Globus pallidus (tissue), 1 donor: ENCODE data around the gene C11orf16.
"Not testable (repeated sequence)": the region's sequence is repeated elsewhere in the genome, so short reads cannot be mapped to it uniquely, and the experiment has no call there.

Experiments
- DNase-seq: peaks from one replicate; pipeline ENCODE4 v3.0.0-alpha.2; 2015; ENCODE audit warnings: low spot score

Gene C11orf16

DNA sequence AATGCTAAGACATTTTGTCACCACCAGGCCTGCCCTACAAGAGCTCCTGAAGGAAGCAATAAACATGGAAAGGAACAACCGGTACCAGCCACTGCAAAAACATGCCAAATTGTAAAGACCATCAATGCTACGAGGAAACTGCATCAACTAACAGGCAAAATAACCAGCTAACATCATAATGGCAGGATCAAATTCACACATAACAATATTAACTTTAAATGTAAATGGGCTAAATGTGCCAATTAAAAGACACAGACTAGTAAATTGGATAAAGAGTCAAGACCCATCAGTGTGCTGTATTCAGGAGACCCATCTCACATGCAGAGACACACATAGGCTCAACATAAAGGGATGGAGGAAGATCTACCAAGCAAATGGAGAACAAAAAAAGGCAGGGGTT lies 41.6 kb downstream of the C11orf16 start:
- DNase-seq, result not testable (repeated sequence)

DNA sequence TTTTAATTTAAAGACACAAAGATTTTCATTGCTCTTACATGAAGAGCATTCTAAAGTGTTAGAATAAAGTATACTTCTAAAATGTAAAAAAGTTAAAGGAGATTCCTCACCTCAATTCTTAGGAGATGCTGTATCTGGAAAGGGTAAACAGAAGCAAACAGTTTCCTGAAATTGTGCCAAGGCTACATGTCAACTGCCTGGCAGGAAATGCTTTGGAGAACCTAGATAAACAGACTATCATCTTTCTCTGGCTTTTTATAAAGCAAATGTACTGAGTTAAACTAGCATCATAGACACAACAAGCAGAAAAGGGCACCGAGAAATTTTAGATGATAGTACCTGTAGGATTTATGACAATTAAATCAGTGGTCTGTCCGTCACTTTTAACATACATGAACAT lies 46.4 kb downstream of the C11orf16 start:
- DNase-seq, result no peak

GRCh38 chr11:8881585-8881984 lies 51.2 kb downstream of the C11orf16 start:
- not testable (repeated sequence) for DNase-seq

DNA sequence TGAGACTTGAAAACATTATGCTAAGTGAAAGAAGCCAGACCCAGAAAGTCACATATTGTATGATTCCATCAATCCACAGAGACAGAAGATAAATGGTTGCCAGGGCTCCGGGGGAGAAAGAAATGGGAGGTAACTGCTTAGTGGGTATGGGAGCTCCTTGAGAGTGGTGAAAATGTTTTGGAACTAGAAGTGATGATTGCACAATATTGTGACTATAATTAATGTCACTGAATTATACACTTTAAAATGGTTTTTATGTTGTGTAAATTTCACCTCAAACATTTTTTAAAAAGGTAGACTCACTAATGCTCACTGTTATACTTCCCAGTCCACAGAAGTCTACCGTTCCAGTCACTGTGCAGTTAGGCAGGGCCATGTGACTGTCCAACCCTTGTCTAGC lies 54.0 kb downstream of the C11orf16 start:
- DNase-seq, result no peak

DNA sequence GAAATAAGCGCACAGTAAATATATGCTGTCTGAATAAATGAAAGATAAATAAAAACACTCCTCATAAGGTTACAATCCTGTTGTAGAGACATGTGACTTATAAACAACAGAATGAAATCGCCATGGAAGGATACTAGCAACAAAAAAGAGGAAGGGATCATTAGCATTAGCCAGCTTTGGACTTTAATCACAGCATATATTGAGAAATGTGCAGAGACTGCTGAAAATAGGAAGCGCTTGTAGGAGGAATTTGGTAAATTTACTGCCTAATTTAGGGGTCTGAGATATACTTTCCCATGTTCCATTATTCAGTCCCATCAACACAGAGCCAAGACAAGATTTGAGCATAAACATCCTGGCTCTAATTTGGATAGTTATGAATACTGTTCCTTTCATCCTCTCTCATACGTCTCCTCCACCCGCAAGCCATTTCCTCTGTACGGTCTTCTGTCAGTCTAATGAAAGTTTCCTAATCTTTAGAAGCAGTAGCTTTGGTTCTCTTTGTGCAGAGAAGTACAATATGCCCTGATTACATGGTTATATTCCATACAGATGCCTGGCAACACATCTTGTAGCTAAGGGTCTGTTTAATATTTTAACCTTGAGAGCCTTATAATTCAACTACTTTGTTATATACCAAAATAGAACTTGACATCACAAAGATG lies 58.9 kb downstream of the C11orf16 start:
- DNase-seq, result no peak

DNA sequence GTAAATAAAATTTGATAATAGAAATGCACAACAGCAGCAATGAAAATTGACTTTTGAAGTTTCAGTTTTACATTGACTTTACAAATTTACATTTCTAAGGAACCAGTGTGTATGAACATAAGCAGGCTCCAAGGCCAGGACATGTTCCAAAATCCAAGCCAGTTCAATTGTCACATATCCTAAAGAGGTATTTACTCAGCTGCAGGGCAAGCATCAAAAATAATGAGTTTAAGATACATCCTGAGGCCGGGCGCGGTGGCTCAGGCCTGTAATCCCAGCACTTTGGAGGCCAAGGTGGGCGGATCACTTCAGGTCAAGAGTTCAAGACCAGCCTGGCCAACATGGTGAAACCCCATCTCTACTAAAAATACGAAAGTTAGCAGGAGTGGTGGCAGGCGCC lies 60.8 kb downstream of the C11orf16 start:
- no peak for DNase-seq

- DNase-seq, result peak; percentile 43
Observed at GRCh38 chr11:8871171-8871775, 61.5 kb downstream of the C11orf16 start.

- DNase-seq, result no peak
Observed at GRCh38 chr11:8870411-8871170, 62.2 kb downstream of the C11orf16 start.
